ENCODE data around the gene YY1.

YY1 gene

GRCh38 chr14:100211366-100211765 is 27.6 kb upstream of the YY1 start:
- no peak overlapping the region for H3K9ac ChIP-seq (ENCODE audit: low read depth, low read length)

GRCh38 chr14:100211893-100212292 is 27.1 kb upstream of the YY1 start:
- H3K27me3 ChIP-seq (ENCODE audit: insufficient read depth, low read length, poor library complexity) = no peaks in the 10 kb centered on the region
- peaks cover 23% of the 10 kb centered on the region for H3K4me1 ChIP-seq (ENCODE audit: insufficient read depth, low read length)
- TF ChIP-seq EZH2 (IDR thresholded peaks at IDR 0.05; ENCODE audit: borderline replicate concordance, low read depth, low read length, severe bottlenecking) (no peak), CTCF (IDR thresholded peaks at IDR 0.05; ENCODE audit: borderline replicate concordance, extremely low read depth, low read length, poor library complexity, severe bottlenecking) (no peak)
- no peaks in the 10 kb centered on the region for H3K36me3 ChIP-seq (ENCODE audit: insufficient read depth, low read length)
- H2AFZ ChIP-seq (ENCODE audit: low read depth, low read length) = no peak overlapping the region
- H3K9me3 ChIP-seq (ENCODE audit: insufficient read depth, low read length, severe bottlenecking) = no peaks in the 10 kb centered on the region
- DNase-seq = no peak
- peaks cover 33% of the 10 kb centered on the region for H3K79me2 ChIP-seq (ENCODE audit: insufficient read depth, low read length)
- H3K9ac ChIP-seq (ENCODE audit: low read depth, low read length) = no peak overlapping the region
- H3K4me3 ChIP-seq (ENCODE audit: low read depth in 1 of 2, low read length in 2 of 2) = no peak overlapping the region
- no peak overlapping the region for H3K27ac ChIP-seq (ENCODE audit: low read length)
- H3K4me2 ChIP-seq (ENCODE audit: insufficient read depth, low read length) = no peak overlapping the region
- H4K20me1 ChIP-seq (ENCODE audit: insufficient read depth, low read length) = no peaks in the 10 kb centered on the region
- no peak for ATAC-seq (ENCODE audit: insufficient read depth, low read depth)

More at GRCh38 chr14:100211366-100211765, 27.6 kb upstream of the YY1 start:
- Histone ChIP-seq H2AFZ (ENCODE audit: low read depth, low read length) (no peak overlapping the region), H4K20me1 (ENCODE audit: insufficient read depth, low read length) (no peaks in the 10 kb centered on the region), H3K4me3 (ENCODE audit: low read depth in 1 of 2, low read length in 2 of 2) (no peak overlapping the region), H3K9me3 (ENCODE audit: insufficient read depth, low read length, severe bottlenecking) (no peaks in the 10 kb centered on the region), H3K27me3 (ENCODE audit: insufficient read depth, low read length, poor library complexity) (no peaks in the 10 kb centered on the region), H3K4me1 (ENCODE audit: insufficient read depth, low read length) (peaks cover 23% of the 10 kb centered on the region), H3K36me3 (ENCODE audit: insufficient read depth, low read length) (no peaks in the 10 kb centered on the region), H3K4me2 (ENCODE audit: insufficient read depth, low read length) (no peak overlapping the region), H3K27ac (ENCODE audit: low read length) (no peak overlapping the region), H3K79me2 (ENCODE audit: insufficient read depth, low read length) (peaks cover 33% of the 10 kb centered on the region)
- ATAC-seq (ENCODE audit: insufficient read depth, low read depth) = no peak
- no peak for TF ChIP-seq EZH2 (IDR thresholded peaks at IDR 0.05; ENCODE audit: borderline replicate concordance, low read depth, low read length, severe bottlenecking)
- TF ChIP-seq CTCF (IDR thresholded peaks at IDR 0.05; ENCODE audit: borderline replicate concordance, extremely low read depth, low read length, poor library complexity, severe bottlenecking) = no peak
- no peak for DNase-seq

GRCh38 chr14:100212476-100213333 is 26.2 kb upstream of the YY1 start:
- no peaks in the 10 kb centered on the region for H4K20me1 ChIP-seq (ENCODE audit: insufficient read depth, low read length)
- H3K4me1 ChIP-seq (ENCODE audit: insufficient read depth, low read length) = peaks cover 23% of the 10 kb centered on the region
- no peaks in the 10 kb centered on the region for H3K27me3 ChIP-seq (ENCODE audit: insufficient read depth, low read length, poor library complexity)
- DNase-seq (no peak), ATAC-seq (ENCODE audit: insufficient read depth, low read depth) (no peak)
- H3K9me3 ChIP-seq (ENCODE audit: insufficient read depth, low read length, severe bottlenecking) = no peaks in the 10 kb centered on the region
- H3K4me2 ChIP-seq (ENCODE audit: insufficient read depth, low read length) = peak overlapping the region; percentile 82
- TF ChIP-seq CTCF (IDR thresholded peaks at IDR 0.05; ENCODE audit: borderline replicate concordance, extremely low read depth, low read length, poor library complexity, severe bottlenecking) (no peak), EZH2 (IDR thresholded peaks at IDR 0.05; ENCODE audit: borderline replicate concordance, low read depth, low read length, severe bottlenecking) (no peak)
- peak overlapping the region; percentile 97 for H3K27ac ChIP-seq (ENCODE audit: low read length)
- no peak overlapping the region for H2AFZ ChIP-seq (ENCODE audit: low read depth, low read length)
- peak overlapping the region; percentile 60 to 78; a peak in 3 of 4 replicates for H3K4me3 ChIP-seq (ENCODE audit: low read depth in 1 of 2, low read length in 2 of 2)
- H3K9ac ChIP-seq (ENCODE audit: low read depth, low read length) = peak overlapping the region; percentile 100
- H3K36me3 ChIP-seq (ENCODE audit: insufficient read depth, low read length) = no peaks in the 10 kb centered on the region
- peaks cover 36% of the 10 kb centered on the region for H3K79me2 ChIP-seq (ENCODE audit: insufficient read depth, low read length)
